Stimulated activated CD4-positive, alpha-beta T cell treated with anti-CD3 and anti-CD28 coated beads, Interleukin-12 subunit alpha, Interleukin-12 subunit beta, amount 100 ng/mL, for 48 hours (primary cell): ENCODE measurements around the gene ATP2B1.

Experiments used
- DNase-seq, 3 donors: peaks; one replicate each; pipeline ENCODE4 v3.0.0-alpha.2; 2020; ENCODE audit warnings: low read depth in 2 of 3, low spot score in 1 of 3

ATP2B1 gene

DNA sequence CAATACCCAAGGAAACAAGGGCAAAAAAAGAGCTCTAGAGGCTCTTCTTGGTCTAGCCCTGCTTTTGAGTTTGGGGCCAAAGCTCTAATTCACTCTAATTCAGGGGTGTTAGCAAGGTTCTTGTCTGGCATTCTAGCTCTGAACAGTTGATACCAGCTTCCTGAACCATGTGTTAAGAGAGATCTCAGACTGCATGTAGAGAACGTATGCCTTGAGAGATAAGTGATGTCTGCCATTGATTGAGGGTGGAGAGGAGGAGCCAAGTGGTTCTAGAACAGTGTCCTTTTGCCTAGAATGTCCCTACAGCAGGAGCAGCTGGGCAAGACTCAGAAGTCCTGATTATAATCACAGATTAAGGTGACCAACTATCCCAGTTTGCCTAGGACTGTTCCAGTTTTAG lies 164.6 kb downstream of the ATP2B1 start:
- DNase-seq, result no peak

DNA sequence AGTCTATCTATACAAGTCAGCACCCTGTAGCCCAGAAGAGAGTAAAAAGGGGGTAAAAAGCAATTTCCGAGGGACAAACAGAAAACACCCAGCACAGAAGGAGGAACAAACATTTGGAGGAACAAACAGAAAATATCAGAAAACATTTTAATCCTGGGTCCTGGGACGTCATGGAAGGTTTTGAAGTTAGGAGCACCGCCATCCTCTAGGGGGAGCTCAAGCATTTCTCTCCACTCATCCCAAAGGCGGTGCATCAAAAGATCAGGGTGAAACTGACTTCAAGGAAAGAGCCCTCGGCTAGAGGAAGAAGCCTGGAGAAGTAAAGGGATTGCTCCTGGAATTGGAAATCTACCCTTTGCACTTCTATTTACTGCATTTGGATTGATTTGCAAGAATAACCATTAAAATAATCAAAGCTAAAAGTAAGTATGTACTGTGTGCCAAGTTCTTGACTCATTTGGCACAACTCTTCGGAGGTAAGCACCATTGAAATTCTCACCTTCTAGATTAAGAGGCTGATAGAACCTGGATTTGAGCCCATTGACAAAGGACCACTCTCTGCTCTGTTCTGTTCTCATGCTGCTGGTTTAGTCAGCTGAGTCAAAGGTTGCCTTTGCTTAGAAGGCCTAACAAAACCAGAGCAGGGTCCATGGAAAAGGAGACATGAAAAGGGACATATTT lies 165.6 kb downstream of the ATP2B1 start:
- peak; percentile 34 to 71 (median 40) for DNase-seq

DNA sequence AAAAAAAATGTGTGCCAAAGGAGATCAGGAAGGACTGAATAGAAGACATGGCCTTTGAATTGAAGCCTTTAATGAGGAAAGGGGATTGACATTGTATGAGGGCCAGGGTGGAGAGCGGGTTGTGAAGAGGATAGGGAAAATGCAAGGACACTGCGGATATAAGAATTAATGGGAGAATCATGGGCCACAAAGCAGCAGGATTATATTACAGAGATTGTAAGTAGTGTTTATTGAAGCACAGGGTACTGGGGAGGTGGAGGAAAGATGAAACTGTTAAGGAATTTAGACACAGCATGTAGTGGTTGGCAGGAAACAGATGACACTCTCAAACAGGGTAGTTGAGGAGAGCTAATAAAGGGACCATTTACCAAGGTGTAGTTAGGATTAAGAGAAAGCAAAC lies 166.4 kb downstream of the ATP2B1 start:
- no peak for DNase-seq

DNA sequence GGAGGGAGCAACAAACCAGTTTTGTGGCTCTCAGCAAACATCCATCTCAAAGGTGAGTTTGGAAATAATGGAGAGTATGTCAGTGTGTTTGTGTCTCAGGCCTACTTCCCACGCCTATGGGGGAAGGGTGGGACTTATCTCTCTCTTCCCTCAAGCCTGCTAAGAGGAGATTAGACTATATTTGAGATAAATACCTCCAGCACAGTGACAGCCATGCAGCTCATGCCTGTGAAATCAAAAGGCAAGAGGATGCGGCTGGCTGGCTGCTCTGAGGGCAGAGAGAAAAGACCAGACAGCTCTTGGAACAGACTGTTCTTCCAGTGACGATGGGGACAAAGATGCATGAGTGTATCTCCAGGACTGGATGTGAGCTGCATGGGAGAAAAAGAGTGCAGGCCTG lies 168.1 kb downstream of the ATP2B1 start:
- no peak for DNase-seq

DNA sequence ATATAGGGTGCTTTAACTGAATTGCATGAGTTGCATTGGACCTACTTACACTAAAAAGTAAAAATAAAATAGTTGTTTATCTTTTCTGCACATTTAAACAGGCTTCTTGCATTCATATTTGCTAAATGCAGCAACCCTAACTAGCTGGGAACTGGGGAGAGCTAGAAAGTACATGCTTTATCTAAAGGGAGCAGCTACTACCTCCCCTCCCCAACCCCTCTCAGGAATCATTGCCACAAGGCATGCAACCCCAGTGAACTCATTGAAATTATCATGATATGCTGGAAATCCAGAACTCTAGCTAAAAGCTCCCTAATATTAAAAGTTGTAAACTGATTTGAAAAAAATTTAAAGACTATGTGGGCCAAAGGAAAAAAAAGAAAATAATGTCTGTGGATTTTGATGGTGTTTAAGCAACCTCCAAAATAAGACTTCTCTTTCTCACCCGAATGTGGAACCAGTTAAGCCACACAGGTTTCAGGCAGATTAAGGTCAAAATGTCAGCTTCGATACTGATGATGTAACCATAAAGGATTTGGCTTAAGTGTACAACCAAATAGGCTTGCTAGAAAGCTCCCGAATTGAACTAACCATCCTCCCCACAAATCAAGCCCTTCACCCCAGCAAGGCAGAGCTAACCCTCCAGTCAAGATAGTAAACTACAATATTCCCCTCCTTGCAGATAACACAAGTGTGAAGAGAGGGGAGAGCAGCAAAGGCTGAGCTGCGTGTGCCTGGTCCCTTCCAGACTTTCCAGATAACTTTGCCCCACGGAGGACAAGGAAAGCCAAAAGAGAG lies 169.0 kb downstream of the ATP2B1 start:
- no peak for DNase-seq

DNA sequence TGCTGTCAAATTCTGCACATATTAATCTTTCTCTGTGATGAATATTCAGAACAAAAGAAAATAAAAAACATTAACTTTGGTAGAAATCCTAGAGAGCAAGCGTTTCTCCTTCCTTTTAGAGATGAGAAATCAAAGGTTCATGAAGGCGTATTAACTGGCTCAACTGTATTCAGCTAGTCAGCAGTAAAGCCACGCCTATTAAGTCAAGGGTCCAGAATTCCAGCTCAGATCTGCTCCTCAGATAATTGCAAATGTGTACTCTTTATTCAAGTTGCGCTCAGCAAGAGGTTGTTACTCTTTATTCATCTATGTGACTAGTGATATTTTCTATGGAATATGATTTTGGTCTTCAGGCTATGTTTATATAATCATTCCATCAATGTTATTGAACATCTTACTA lies 169.7 kb downstream of the ATP2B1 start:
- no peak for DNase-seq
